C4-2B (cell line): ENCODE results near the gene ERMARD.
"Not testable (repeated sequence)": the region's sequence is repeated elsewhere in the genome, so short reads cannot be mapped to it uniquely, and the experiment has no call there.

Source experiments
- H3K27ac ChIP-seq: fragments of 450-650 bp; 2 replicates; pipeline ENCODE4 v1.5.1; 2017
- ZFX ChIP-seq: fragments of 450-650 bp; IDR thresholded peaks from 2 replicates; pipeline ENCODE4 v1.6.1; 2017
- TF ChIP-seq, protein P1 (sequence below): fragments of 450-650 bp; conservative IDR thresholded peaks from 2 replicates; pipeline ENCODE4 v1.5.1; 2017; ENCODE audit warnings: mild to moderate bottlenecking

ERMARD gene

GRCh38 chr6:169763308-169763707, 11.9 kb downstream of the ERMARD start:
- no peak overlapping the region for H3K27ac ChIP-seq
- TF ChIP-seq, protein P1, sequence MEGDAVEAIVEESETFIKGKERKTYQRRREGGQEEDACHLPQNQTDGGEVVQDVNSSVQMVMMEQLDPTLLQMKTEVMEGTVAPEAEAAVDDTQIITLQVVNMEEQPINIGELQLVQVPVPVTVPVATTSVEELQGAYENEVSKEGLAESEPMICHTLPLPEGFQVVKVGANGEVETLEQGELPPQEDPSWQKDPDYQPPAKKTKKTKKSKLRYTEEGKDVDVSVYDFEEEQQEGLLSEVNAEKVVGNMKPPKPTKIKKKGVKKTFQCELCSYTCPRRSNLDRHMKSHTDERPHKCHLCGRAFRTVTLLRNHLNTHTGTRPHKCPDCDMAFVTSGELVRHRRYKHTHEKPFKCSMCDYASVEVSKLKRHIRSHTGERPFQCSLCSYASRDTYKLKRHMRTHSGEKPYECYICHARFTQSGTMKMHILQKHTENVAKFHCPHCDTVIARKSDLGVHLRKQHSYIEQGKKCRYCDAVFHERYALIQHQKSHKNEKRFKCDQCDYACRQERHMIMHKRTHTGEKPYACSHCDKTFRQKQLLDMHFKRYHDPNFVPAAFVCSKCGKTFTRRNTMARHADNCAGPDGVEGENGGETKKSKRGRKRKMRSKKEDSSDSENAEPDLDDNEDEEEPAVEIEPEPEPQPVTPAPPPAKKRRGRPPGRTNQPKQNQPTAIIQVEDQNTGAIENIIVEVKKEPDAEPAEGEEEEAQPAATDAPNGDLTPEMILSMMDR: no peak
- TF ChIP-seq ZFX: no peak

DNA sequence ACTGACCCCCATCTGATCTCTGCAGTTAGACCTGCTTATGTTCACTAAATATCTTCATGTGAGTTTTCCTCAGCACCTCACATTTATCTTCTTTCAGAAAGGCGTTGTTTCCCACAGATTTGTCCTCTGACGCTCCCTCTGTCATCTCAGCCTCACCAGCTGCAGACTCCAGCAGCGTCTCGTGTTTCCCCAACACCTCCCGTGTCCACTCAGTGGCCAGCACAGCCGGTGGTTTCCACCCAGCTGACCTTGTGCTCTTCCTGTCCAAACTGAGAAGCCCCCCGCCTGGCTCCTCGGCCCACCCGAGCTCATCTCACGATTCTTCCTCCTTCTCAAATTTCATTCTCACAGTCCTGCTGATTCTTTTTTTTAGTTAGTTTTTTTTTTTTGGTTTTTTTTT, 12.5 kb downstream of the ERMARD start:
- no peak overlapping the region for H3K27ac ChIP-seq
- no peak for TF ChIP-seq ZFX
- TF ChIP-seq, protein P1: no peak

- not testable (repeated sequence) for H3K27ac ChIP-seq
These were observed 14.4 kb downstream of the ERMARD start for GRCh38 chr6:169765789-169766188.

GRCh38 chr6:169766232-169766631, 14.8 kb downstream of the ERMARD start:
- H3K27ac ChIP-seq: no peak overlapping the region
- no peak for TF ChIP-seq ZFX
- TF ChIP-seq, protein P1: no peak

GRCh38 chr6:169766921-169767736, 15.7 kb downstream of the ERMARD start:
- TF ChIP-seq, protein P1: no peak
- no peak for TF ChIP-seq ZFX
- no peak overlapping the region for H3K27ac ChIP-seq

DNA sequence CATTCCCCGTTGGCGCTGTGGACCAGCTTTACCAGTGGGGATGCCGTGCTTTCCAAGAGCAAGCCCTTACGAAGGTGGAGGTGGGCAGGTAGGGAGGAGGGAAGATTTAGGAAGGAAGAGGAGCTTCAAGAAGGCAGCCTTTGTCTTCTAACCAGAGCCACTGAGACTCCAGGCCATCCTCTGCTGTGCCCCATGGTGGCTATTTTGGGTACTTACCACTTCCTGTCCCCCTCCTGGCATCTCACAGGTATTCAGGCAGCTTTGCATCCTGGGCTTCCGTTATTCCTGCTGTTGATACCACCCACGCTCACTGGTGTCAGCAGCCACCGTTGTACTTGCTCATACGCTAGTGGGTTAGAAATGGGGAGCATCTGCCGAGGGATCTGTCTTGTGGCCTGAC, 22.9 kb downstream of the ERMARD start:
- TF ChIP-seq, protein P1: no peak
- no peak for TF ChIP-seq ZFX
- no peak overlapping the region for H3K27ac ChIP-seq

GRCh38 chr6:169775321-169775720, 23.9 kb downstream of the ERMARD start:
- TF ChIP-seq ZFX: no peak
- H3K27ac ChIP-seq: no peak overlapping the region

DNA sequence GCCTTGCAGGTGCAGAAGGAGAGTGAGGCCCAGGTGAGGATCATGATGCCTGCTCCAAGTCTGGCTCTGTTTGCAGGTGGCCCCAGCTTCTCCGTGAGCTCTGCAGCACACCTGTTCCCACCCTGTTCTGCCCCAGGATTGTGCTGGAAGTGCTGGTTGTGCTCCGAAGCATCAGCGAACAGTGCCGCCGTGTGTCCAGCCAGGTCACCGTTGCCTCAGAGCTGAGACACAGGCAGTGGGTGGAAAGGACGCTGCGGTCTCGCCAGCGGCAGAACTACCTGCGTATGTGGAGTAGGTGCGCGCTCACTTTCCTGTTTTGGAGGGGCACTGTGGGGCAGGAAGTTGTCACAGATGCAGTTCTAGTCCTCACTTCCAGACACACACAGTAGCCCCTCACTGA, 25.0 kb downstream of the ERMARD start:
- no peak overlapping the region for H3K27ac ChIP-seq
- TF ChIP-seq, protein P1: no peak
- no peak for TF ChIP-seq ZFX
